Umbilical cord (tissue), 2 donors: ENCODE data around the gene PDLIM4. TPM values are rescaled to one million over a fixed set of nuclear protein-coding genes. Genes with fewer than 3 reads are reported as not detected.

Source experiments
- DNase-seq: peaks from one replicate; pipeline ENCODE4 v3.0.0-alpha.2; 2015; ENCODE audit warnings: low spot score
- total RNA-seq: library from RNA; depleted of rRNA; stranded (reverse); fragments of >200 nt; gene quantifications from one replicate; pipeline ENCODE4 v1.2.3, GENCODE V29; 2014; ENCODE audit warnings: low replicate concordance; ENCODE audit not compliant: insufficient read depth

PDLIM4 gene
- total RNA-seq, 1 donor from 2014 or later = 47.9 TPM

DNA sequence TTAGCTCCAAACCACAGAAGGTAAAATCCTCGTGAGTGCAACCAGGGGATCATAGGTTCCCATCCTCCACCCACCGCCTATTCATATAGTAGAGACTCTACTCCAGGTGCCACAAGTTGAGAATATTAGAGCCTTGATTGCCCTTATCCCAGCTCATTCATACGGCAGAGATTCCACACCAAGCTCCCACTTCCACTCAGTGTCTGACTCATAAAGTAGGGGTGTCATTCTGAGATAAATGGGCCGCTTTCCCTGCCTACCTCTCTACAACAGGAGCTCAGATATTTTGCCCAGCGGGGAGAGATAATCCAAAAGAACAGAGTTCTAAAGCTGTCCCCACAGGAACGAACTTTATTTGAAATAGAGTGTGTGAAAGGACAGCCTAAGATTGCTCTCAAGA, 46.1 kb downstream of the PDLIM4 start:
- DNase-seq = no peak

DNA sequence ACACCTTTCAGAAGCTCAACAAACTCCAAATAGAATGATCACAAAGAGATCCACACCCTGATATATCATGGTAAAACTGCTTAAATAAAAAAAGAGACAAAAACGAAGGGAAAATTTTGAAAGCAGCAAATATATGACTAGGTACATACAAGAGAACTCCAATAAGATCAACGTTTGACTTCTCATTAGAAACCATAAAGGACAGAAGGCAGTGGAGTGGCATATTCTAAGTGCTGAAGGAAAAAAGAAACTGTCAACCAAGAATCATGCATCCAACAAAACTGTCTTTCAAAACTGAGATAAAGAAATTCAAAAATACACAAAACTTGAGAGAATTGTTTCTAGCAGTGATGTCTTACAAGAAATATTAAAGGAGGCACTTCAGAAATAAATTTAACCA, 47.9 kb downstream of the PDLIM4 start:
- no peak for DNase-seq

DNA sequence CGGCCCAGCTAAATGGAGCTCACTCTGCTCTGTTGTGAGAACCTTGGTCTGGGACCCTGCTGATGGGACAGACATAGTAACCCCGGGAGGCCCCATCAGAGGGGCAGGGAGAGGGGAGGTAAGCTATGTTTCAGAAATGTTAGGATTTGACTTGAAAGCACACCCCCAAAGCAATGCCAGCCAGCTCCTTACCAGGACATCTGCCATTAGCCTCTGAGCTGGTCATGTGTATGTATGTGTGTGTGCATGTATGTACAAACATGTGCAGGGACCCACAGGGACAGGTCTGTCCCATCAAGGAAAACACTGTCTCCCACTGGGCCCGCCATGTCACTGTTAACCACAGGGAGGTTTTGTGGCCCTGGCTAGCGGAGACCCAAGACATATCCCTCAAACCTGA, 51.2 kb downstream of the PDLIM4 start:
- no peak for DNase-seq

DNA sequence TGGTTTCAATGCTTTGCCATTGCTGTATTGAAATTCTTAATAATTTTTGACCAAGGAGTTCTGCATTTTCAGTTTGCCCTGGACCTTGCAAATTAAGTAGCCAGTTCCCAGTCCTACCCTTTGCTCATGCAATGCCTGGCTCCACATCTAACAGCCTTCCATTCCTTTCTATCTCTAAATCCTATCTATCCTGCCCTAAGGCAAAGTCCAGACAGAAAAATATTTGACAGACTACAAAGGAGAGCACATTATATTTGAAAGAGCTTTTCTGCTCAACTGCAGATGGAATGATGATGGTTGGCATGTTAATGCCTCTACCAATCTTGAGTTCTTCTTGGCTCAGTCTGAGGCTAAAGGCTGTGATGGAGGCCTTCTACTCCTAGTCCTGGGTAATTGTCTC, 52.2 kb downstream of the PDLIM4 start:
- no peak for DNase-seq

DNA sequence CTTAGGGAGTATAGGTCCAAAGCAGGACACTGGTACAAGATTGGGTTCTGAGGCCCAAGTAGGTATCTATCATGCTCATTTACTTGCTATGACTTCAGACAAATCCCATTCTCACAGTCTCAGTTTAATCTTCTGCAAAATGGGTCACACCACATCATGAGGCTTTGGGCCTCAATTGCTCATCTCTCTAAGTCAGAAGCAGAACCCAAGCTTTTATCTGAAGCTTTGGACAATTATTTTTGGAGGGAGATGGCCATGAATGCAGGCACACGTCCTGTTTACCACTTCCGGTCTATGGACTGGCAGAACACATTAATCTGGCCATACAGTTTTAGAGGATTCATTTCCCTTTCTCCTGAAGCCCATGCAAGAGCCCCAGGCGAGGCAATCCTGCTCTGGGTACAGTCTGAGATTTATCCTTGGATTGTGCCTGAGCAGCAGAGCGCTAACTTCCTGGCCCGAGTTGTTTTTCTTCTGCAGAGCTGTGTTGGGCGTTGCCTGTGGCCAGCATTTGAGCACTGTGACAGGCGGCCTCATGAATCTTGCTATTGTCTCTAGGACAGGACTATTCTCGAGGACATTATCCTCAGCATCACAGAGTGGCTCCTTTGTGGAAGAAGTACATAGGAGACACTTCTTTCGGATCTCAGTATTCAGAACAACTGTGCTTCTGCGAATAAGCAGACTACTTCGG, 52.8 kb downstream of the PDLIM4 start:
- peak; percentile 38 for DNase-seq

DNA sequence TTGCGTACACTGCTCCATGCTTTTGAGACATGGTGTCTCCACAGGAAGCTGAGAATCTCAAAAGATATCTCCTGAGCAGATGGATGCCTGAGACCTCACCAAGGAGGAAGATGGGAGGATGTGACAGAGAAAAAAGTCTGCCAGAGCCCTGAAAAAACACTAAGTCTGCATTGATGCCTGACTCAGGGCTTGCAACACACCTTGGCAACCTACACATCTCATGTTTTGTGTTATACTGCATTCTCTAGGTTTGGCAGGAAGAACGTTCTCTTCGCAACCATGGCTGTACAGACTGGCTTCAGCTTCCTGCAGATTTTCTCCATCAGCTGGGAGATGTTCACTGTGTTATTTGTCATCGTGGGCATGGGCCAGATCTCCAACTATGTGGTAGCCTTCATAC, 55.9 kb downstream of the PDLIM4 start:
- DNase-seq = no peak

DNA sequence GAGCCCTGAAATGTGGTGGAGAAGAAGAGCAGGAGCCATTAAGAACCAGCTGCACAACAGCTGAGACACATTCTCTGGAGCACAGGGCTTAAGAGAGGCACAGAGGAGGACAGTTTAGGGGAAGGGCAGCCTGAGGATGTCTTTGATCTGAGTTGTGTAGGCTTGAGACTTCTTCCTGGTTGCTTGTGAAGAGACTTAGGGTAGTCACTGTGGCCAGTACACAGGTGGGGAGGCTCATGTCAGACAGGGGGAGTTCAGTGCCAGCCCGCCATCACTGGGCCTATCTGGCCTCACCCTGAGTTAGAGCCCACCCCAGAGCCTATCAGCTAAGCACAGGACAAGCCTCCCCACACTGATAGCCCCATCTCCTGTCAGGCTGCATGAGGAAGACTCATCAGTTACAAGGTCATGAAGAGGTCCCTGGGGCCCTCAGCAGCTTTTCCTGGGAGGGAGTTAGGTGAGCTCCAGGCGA, 56.5 kb downstream of the PDLIM4 start:
- no peak for DNase-seq

DNA sequence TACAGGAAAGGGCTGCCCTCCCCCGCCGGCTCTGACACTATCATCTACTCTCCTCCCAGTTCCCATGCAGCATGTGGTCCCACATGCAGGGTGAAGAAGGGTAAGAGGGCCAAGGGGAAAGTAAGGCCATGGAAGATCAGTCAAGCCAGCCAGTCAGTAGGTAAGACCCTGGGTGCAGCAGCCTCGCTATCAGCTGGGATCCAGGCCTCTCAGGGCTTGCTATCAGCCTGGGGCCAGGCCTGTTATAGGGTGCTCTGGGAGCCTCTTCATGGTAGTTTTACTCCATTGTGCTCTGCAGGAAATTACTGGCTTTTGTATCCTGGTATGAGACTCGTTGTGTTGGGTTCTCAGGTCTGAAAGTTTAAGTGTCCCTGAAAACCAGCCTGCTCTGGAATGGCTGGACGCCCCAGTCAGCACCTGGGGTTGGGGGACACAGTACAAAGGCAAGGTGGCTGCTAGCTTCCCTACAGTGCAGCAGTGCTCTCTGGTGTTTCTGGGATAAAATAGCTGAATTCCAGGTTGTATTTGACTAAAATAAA, 58.1 kb downstream of the PDLIM4 start:
- no peak for DNase-seq

DNA sequence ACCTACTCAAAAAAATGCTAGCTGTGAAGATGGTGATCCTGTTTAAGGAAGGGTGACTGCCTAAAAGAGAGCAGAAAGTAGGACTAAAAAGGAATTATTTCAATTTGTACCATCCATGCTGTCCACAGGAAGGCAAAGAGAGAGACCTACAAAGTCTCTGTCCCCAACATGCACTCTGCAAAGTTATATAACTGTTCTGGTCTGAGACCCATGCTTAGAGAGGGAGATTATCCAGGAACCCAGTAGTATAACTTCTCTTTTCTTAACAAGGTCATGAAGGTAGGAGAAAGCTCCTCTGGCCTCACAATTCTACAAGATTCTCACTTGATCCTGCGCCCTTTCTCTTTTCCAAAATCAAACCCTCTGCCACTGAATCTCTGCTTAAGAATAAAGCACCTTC, 62.5 kb downstream of the PDLIM4 start:
- no peak for DNase-seq

DNA sequence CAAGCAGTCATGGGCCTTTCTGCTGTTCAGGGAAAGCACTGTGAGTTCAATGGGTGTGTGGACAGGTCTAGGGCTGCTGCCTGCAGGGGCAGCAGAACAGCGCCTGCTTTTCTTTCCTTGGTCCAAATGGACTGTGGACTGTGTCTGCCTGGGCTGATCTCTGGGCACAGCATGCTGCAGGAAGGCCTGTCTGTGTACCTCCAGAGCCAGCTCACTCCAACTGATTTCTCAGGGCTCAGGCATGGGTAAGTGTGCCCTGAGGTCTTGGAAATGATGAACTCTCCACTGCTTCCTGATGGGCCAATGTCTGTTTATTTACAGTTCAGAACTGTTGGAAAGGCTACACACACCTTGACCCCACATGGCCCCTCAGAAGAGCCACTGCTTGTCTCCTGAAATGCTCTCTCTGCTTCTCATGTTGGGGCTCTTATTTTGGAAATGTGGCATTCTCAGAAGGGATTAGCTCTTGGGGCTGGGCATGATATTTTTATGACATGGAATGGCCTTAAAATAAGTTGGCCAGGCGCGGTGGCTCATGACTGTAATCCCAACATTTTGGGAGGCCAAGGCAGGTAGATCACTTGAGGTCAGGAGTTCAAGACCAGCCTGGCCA, 63.7 kb downstream of the PDLIM4 start:
- DNase-seq = no peak

DNA sequence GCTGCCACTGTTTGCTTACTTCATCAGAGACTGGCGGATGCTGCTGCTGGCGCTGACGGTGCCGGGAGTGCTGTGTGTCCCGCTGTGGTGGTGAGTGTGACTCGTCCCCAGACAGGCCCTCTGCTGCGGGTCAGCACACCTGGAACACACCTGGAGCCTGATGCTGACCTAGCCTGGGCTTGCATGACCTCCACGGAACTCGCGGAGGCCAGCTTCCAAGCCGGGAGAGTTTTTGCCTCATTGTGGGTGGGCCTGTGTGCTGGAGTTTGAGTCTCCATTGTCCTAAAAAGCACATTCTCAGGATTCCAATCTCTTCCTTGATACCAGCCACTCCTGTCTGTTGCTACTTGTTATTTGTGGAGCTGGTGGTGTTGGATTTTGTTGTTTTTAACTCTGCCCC, 64.8 kb downstream of the PDLIM4 start:
- DNase-seq = no peak

Other genes starting within 250 kb of the PDLIM4 start
- 11.6 TPM for gene ACSL6, start 246.0 kb upstream of the PDLIM4 start, total RNA-seq
- gene IL3, start 197.0 kb upstream of the PDLIM4 start, total RNA-seq = not detected
- gene CSF2, start 183.9 kb upstream of the PDLIM4 start, total RNA-seq = not detected
- 151 TPM for gene P4HA2, start 29.8 kb upstream of the PDLIM4 start, total RNA-seq
- gene SLC22A4, start 36.7 kb downstream of the PDLIM4 start, total RNA-seq = 4.6 TPM
- gene SLC22A5, start 112.0 kb downstream of the PDLIM4 start, total RNA-seq = 6.0 TPM
- gene IRF1, start 233.1 kb downstream of the PDLIM4 start, total RNA-seq = 13.7 TPM